ENCODE measurements around the gene GNAI1. TPM values are rescaled to one million over a fixed set of nuclear protein-coding genes. Genes with fewer than 3 reads are reported as not detected.

Gene GNAI1
- total RNA-seq: 56.1 and 100.0 TPM in 2 replicates

GRCh38 chr7:80134536-80135308 lies at the start of gene GNAI1:
GNAI1 (plus strand) TSS chr7:80134831; CDS start chr7:80135161, 330 bp downstream.

Data from tracheal epithelial cell (primary cell).